ENCODE data around the gene GM2A.
A peak's percentile ranks its signal among the peaks of the same experiment; 100 is the strongest.

GRCh38 chr5:151318850-151319732, 66.1 kb downstream of the GM2A start:
- TF ChIP-seq, protein P1, sequence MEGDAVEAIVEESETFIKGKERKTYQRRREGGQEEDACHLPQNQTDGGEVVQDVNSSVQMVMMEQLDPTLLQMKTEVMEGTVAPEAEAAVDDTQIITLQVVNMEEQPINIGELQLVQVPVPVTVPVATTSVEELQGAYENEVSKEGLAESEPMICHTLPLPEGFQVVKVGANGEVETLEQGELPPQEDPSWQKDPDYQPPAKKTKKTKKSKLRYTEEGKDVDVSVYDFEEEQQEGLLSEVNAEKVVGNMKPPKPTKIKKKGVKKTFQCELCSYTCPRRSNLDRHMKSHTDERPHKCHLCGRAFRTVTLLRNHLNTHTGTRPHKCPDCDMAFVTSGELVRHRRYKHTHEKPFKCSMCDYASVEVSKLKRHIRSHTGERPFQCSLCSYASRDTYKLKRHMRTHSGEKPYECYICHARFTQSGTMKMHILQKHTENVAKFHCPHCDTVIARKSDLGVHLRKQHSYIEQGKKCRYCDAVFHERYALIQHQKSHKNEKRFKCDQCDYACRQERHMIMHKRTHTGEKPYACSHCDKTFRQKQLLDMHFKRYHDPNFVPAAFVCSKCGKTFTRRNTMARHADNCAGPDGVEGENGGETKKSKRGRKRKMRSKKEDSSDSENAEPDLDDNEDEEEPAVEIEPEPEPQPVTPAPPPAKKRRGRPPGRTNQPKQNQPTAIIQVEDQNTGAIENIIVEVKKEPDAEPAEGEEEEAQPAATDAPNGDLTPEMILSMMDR (IDR thresholded peaks at IDR 0.05) = peak in 1 of 6 experiments; percentile 17
- TF ChIP-seq POLR2A (IDR thresholded peaks at IDR 0.05) = no peak
